ENCODE measurements around the gene COL20A1.

- TF ChIP-seq CTCF (IDR thresholded peaks at IDR 0.05; ENCODE audit: insufficient read depth, low read depth, low read length) (no peak), EZH2 (IDR thresholded peaks at IDR 0.05; ENCODE audit: insufficient read depth, low read length) (no peak)
Measured at GRCh38 chr20:63372971-63373885, 80.2 kb downstream of the COL20A1 start.
